K562 (cell line): ENCODE data around the gene SPTLC2. TPM values are rescaled to one million over a fixed set of nuclear protein-coding genes. Genes with fewer than 3 reads are reported as not detected.

ENCODE experiments used
- ATF1 ChIP-seq, 2 experiments: fragments of 450-650 bp in 1 of 2; IDR thresholded peaks; 2 replicates each; pipeline ENCODE4 v1.6.1; 2016; ENCODE audit warnings: missing compliant biosample characterization in 1 of 2, missing genetic modification characterization in 1 of 2
- CC2D1A ChIP-seq: fragments of 450-650 bp; IDR thresholded peaks from 2 replicates; pipeline ENCODE4 v1.6.1; 2017; ENCODE audit warnings: mild to moderate bottlenecking
- DPF2 ChIP-seq: fragments of 450-650 bp; IDR thresholded peaks from 2 replicates; pipeline ENCODE4 v1.6.1; 2016
- ESRRA ChIP-seq: fragments of 450-650 bp; IDR thresholded peaks from 2 replicates; pipeline ENCODE4 v1.6.1; 2014; ENCODE audit warnings: low read depth, mild to moderate bottlenecking, moderate library complexity, borderline replicate concordance
- ETS1 ChIP-seq: conservative IDR thresholded peaks from 2 replicates; pipeline ENCODE4 v1.6.1; 2011; ENCODE audit warnings: low read depth, mild to moderate bottlenecking, low read length; ENCODE audit not compliant: control insufficient read depth
- ETV1 ChIP-seq: fragments of 450-650 bp; conservative IDR thresholded peaks from 2 replicates; pipeline ENCODE4 v1.6.1; 2016; ENCODE audit warnings: missing genetic modification characterization, control low read depth, low read depth, missing compliant biosample characterization
- HMGXB4 ChIP-seq: sonication (generic); formaldehyde crosslinking; IDR thresholded peaks from 2 replicates; pipeline ENCODE4 v1.8.1; 2023; ENCODE audit warnings: mild to moderate bottlenecking, missing genetic modification reagents
- MCM7 ChIP-seq, 2 experiments: fragments of 450-650 bp; IDR thresholded peaks; 2 replicates each; pipeline ENCODE4 v1.6.1; 2016 to 2018
- NCOA2 ChIP-seq, 2 experiments: fragments of 450-650 bp; IDR thresholded peaks; 2 replicates each; pipeline ENCODE4 v1.6.1; 2018; ENCODE audit warnings: mild to moderate bottlenecking in 2 of 2, moderate library complexity in 1 of 2; ENCODE audit not compliant: partially characterized antibody in 2 of 2
- NFE2 ChIP-seq: IDR thresholded peaks from 2 replicates; pipeline ENCODE4 v1.6.1; 2014; ENCODE audit warnings: antibody characterized with exemption, low read depth
- NFIX ChIP-seq: fragments of 250-450 bp; sonication (Bioruptor Pico); IDR thresholded peaks from 2 replicates; pipeline ENCODE4 v1.4.0; 2020; ENCODE audit warnings: low read depth, mild to moderate bottlenecking, moderate library complexity
- SP2 ChIP-seq: IDR thresholded peaks from 2 replicates; pipeline ENCODE4 v1.6.1; 2011; ENCODE audit warnings: mild to moderate bottlenecking, low read depth, low read length, moderate library complexity; ENCODE audit not compliant: poor library complexity, severe bottlenecking; ENCODE audit errors: extremely low read depth
- TFAM ChIP-seq: fragments of 250-450 bp; sonication (Bioruptor Pico); conservative IDR thresholded peaks from 2 replicates; pipeline ENCODE4 v1.5.0; 2021; ENCODE audit warnings: mild to moderate bottlenecking, moderate library complexity
- ZBTB5 ChIP-seq: fragments of 450-650 bp; IDR thresholded peaks from 2 replicates; pipeline ENCODE4 v1.6.1; 2017; ENCODE audit warnings: antibody characterized with exemption
- ZNF12 ChIP-seq: sonication (generic); formaldehyde crosslinking; IDR thresholded peaks from 2 replicates; pipeline ENCODE4 v1.4.0; 2020; ENCODE audit warnings: mild to moderate bottlenecking, missing genetic modification reagents
- ZNF124 ChIP-seq: sonication (generic); formaldehyde crosslinking; IDR thresholded peaks from 2 replicates; pipeline ENCODE4 v1.8.1; 2022; ENCODE audit warnings: missing genetic modification reagents
- ZNF316 ChIP-seq: fragments of 450-650 bp; IDR thresholded peaks from 2 replicates; pipeline ENCODE4 v1.6.1; 2016
- ZNF518B ChIP-seq: fragments of 250-450 bp; sonication (Bioruptor Pico); IDR thresholded peaks from 2 replicates; pipeline ENCODE4 v1.5.0; 2021; ENCODE audit warnings: mild to moderate bottlenecking, moderate library complexity
- ZNF561 ChIP-seq: fragments of 450-650 bp; formaldehyde crosslinking; conservative IDR thresholded peaks from 2 replicates; pipeline ENCODE4 v1.4.0; 2020; ENCODE audit warnings: mild to moderate bottlenecking, moderate library complexity
- polyA plus RNA-seq, 8 experiments: library from polyadenylated mRNA; depleted of rRNA in 4 of 8; stranded (reverse) in 5 of 8; unstranded in 3 of 8; fragments of >200 nt; fragmentation: Nextera tagmentation in 2 of 8; fragmentation: Illumina TruSeq in 1 of 8; extraction: Ambion mirVana in 2 of 8; extraction: Trizol in 1 of 8; gene quantifications; 2 replicates each; pipeline versions ENCODE4 v1.2.1 to v1.2.3, GENCODE V29; 2011 to 2014; ENCODE audit warnings: inconsistent platforms in 1 of 8, missing spikeins in 1 of 8
- total RNA-seq, 7 experiments: library from RNA; depleted of rRNA in 6 of 7; stranded (reverse); fragments of >200 nt in 6 of 7; fragmentation: Illumina TruSeq in 2 of 7; extraction: Trizol in 2 of 7; gene quantifications; 2 replicates each; pipeline versions ENCODE4 v1.2.1 to v1.2.3, GENCODE V29; 2011 to 2021; ENCODE audit warnings: low replicate concordance in 1 of 7

Gene SPTLC2
- total and polyA plus RNA-seq, 9 of the 15 experiments (the other 6 are each of a cell fraction or from before 2014, with no cell fraction given) = 4.5 to 30.4 (median 14.0) TPM

- TF ChIP-seq ZNF518B (no peak), ETV1 (tag) (peak; percentile 48; the same call in 1 of the 2 replicates), HMGXB4 (CRISPR knock-in tag) (no peak; the same call in 1 of the 2 replicates), ATF1 (CRISPR knock-in tag; IDR thresholded peaks at IDR 0.05) (no peak), ATF1 (tag; IDR thresholded peaks at IDR 0.05) (peak; percentile 50; the same call in 1 of the 2 replicates), ZNF561 (no peak), TFAM (CRISPR knock-in tag) (no peak), CC2D1A (0 out of 2 replicates have a peak, but pooled peaks have one; percentile 50), MCM7 (IDR thresholded peaks at IDR 0.05) (no peak), NCOA2 (IDR thresholded peaks at IDR 0.05; ENCODE audit: partially characterized antibody in 2 of 2) (no peak), ZBTB5 (no peak), NFIX (CRISPR knock-in tag) (no peak), DPF2 (no peak), ZNF12 (CRISPR knock-in tag) (no peak), ESRRA (peak; percentile 92), SP2 (peak; percentile 76), ZNF316 (no peak), ZNF124 (CRISPR knock-in tag) (no peak), ETS1 (peak; percentile 41; the same call in 1 of the 2 replicates), NFE2 (no peak)
Measured at GRCh38 chr14:77616454-77617229, at the start of gene SPTLC2 (continued).
